Spleen (tissue), 7 donors: ENCODE results near the gene LRMDA.

Experiments
- CTCF ChIP-seq, 11 experiments: fragments of 200-600 bp in 7 of 11; fragments of 450-650 bp in 4 of 11; sonication (generic) in 4 of 11; IDR thresholded peaks in 8 of 11; conservative IDR thresholded peaks in 3 of 11; 1 replicate in 7 of 11; 2 replicates in 4 of 11; pipeline versions ENCODE4 v1.4.0 to v1.8.0; 2016 to 2021; ENCODE audit warnings: antibody characterized with exemption in 11 of 11, inconsistent platforms in 4 of 11, mild to moderate bottlenecking in 1 of 11
- POLR2A ChIP-seq, 3 donors: fragments of 450-650 bp; IDR thresholded peaks; one replicate each; pipeline ENCODE4 v1.5.1; 2017; ENCODE audit warnings: antibody characterized with exemption in 3 of 3, mild to moderate bottlenecking in 1 of 3
- donor health status: DM: no; HTN: no; CAD: no; lungs with moderate emphysema.
- donor health status: DM: no; HTN: no; CAD: no.
- donor health status: DM: no; HTN: no; CAD: no.

GRCh38 chr10:76543655-76544054 lies 1112.2 kb downstream of the LRMDA start:
- TF ChIP-seq CTCF (IDR thresholded peaks at IDR 0.05 in 8 of 11, conservative IDR thresholded peaks at IDR 0.05 in 3 of 11) = no peak
- no peak for TF ChIP-seq POLR2A (IDR thresholded peaks at IDR 0.05)
